ENCODE measurements around the gene SLC22A8. TPM values are rescaled to one million over a fixed set of nuclear protein-coding genes. Genes with fewer than 3 reads are reported as not detected.
"Not testable (repeated sequence)": the region's sequence is repeated elsewhere in the genome, so short reads cannot be mapped to it uniquely, and the experiment has no call there.

The SLC22A8 gene
- polyA plus RNA-seq, 4 donors, result 26.6 to 57.9 (median 43.2) TPM

DNA sequence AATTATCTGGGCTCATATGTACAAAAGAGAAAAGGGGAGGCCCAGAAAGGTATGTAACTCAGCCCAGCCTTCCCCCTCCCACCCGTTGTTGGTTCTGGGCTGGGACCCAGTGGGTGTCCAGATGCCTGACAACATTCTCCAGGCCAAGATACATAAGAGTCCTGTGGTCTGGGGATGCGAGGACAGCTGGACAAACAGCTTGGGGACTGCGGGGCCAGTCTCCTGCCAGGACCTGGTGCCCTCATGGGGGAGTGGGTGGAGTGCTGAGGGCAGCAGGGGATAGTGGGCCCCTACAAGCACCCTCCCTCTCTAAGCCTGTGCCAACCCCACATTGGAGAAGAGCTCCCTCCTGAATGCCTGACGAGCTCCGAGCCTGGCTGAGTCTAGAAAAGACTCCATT, 27.4 kb downstream of the SLC22A8 start:
- no peak for DNase-seq (ENCODE audit: low read depth in 4 of 4, low spot score in 2 of 4)

DNA sequence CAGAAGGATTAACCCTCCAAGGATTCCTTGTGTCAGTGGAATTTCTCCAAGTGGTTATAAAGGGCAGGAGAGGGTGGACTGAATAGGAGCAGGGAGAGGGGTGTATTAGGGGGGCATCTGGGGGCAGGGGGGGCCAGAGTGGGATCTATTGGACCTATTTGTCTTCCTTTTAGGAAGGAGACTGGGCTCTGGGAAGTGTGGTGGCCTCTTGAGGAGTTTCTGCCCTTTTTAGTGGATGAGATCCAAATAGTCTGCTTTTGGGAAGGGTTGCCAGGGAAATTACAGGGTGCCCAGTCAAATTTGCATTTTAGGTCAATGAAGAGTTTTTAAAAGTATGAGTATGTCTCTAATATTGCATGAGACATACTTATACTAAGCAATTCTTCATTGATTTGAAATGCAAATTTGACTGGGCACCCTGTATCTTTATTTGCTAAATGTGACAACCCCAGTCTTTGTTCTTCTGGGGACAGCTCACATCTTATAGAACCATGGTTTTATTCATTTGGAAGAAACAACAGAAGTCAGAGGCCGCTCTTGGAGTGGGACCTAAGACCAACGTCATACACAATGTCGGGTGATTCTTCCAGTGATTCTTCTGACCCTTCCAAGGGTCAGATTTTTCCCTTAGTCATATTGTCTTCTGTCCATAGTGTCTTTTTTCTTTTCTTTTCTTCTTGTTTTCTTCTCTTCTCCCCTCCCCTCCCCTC, 30.4 kb downstream of the SLC22A8 start:
- no peak for DNase-seq (ENCODE audit: low read depth in 4 of 4, low spot score in 2 of 4)

DNA sequence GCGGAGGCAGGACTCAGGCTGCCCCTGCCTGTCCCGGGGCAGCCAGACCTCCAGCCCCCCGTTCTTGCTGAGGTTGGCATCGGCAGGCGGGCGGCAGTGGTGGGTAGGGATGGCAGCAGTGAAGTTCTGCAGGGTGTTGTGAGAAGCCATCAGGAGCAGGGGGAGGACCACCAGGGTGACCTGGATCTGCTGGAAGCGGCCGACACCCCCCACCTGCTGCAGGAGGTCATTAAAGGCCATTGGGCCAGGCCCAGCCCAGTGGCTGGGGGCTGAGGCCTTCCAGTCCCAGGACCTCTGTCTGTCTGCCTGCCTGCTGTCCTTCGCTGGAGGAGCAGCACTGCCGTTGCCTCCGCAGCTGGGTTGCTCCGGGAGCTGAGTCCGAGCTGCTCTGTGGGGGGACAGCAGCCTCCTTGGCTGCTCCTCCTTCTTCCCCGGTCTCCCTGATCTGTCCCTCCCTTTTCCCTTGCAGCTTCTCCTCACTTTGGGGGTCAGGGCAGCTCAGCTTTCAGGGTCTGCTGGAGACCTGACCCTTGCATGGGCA, 31.1 kb downstream of the SLC22A8 start, which contains the start of gene SLC22A6:
Gene SLC22A6, minus strand, starts transcription at position 517 of the 541 bp plus-strand sequence. Its CDS starts 277 bp downstream, at position 240.
- DNase-seq (ENCODE audit: low read depth in 4 of 4, low spot score in 2 of 4), result no peak

DNA sequence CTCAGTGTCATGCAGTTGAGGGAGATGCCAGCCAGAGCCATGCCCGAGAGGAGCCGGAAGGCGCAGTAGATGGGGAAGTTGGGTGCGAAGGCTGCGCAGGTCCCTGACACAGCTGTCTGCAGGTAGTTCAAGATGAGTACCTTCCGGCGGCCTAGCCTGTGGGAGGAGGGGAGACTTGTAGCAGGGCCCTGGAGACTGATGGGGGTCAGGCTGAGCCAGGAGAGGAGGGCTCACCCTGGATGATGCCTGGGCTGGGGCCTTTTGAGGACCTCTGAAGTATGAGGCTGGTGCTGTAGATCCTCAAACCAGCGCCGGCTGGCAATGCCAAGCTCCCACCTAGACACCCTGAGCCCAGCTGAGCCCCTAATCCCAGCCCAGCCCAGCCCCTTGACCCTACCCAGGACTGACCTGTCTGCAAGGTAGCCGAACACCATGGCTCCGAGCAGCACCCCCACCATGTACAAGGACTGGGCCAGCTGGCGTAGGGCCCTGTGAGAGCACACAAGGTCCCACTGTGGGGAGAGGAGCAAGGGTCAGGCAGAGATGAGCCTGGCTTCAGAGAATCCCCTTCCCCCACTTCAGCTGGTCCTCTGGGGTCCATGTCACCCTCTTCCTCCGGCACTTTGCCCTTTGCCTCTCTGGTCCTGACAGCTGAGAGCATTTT, 32.0 kb downstream of the SLC22A8 start:
- DNase-seq (ENCODE audit: low read depth in 4 of 4, low spot score in 2 of 4), result no peak

DNA sequence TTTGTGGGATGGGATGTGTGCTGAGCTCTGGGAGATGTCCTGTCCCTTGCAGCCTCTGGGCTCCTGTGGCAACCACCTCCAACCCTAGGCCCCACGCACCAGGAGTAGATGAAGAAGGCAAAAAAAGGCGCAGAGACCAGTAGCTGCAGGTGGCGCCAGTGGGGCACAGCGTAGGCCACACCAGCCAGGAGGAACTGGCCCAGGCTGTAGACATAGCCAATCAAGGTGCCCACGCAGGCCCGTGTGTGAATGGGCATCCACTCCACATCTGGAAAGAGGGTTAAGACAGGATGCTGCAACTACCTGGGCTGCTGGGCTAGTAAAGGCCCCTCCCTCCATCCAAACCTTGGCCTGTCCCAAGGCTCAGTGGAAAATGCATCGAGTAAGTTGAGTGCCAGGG, 33.9 kb downstream of the SLC22A8 start:
- no peak for DNase-seq (ENCODE audit: low read depth in 4 of 4, low spot score in 2 of 4)

DNA sequence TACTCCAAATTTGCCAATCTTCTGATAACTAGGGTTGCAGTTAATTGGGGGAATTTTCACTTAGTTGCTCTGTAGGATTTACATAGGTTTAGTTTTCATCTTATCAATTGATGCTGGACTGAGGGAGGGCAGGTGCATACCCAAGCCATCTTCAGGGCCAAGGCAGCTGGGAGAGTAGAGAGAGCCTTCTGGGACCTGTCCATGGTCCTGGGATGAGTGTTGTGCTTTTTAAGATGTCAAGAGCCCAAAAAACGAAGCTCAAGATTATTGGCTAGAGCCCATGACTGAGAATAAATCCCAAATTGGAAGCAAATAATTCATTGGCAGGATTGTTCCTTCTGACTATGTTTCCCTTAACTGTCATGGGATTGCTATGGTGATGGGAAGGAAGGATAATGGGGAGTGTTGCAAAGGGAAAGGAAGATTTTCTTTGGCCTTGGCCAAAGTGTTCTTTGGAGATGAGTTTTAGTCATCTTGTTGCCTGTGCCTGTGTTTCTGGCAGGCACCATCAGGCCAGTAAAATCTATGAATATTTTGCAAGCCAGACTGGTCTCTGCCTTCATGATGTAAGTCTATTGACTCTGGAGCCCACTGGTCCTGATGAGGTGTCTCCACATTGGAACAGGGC, 35.4 kb downstream of the SLC22A8 start:
- DNase-seq (ENCODE audit: low read depth in 4 of 4, low spot score in 2 of 4), result no peak

DNA sequence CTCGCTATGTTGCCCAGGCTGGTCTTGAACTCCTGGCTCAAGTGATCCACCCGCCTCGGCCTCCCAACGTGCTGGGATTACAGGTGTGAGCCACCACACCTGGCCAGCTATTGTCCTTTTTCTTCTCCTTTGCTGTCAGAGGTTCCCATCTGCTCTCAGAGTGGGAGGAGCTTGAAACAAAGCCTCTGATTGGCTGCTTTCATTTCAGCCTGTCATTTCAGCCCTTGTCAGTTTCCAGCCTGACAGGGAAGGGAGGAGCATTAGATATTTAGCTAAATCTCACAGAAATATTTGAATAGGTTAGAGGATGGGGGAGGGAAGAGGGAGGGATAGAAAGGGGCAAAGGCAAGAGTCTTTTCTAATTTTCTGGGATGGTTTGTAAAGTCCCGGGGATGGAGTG, 39.5 kb downstream of the SLC22A8 start:
- DNase-seq (ENCODE audit: low read depth in 4 of 4, low spot score in 2 of 4), result no peak

DNA sequence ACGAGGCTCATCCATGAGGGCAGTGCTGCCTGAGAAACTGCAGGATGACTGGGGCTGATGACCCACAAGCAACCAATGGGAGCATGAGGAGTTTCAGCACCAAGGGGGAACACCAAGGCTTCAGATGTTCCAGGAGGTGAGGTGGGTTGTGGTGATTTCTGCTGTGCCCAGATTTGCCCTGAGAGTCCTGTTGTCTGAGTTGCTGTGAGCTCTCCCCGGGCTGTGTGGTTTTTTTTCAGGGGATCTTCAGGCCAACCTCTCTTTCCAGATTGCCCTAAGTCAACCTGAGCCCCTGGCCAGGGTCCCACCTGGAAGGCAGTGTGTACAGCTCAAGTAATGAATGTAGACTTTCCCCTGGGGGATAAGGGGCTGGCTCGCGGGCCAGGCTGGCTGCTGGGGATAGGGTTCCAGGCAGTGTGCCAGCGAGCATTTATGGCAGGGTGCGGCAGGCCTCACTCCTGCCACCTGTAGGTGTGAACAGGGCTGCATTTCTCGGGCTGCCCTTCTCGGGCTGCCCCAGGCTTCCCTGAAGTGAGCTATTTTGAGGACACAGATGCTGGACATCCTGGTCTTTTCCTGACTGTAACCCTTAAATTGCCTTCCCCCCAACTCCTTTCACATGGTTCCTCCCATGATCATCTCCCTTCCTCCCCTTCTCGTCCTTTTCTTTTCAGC, 40.7 kb downstream of the SLC22A8 start:
- DNase-seq (ENCODE audit: low read depth in 4 of 4, low spot score in 2 of 4), result no peak

DNA sequence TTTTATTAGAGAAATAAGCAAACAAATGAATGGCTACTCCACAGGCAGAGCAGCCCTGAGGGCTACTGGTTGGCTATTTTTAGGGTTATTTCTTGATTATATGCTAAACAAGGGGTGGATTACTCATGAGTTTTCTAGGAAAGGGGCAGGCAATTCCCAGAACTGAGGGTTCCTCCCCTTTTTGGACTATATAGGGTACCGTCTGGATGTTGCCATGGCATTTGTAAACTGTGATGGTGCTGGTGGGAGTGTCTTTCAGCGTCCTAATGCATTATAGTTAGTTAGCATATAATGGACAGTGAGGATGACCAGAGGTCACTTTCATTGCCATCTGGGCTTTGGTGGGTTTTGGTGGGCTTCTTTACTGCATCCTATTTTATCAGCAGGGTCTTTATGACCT, 50.1 kb downstream of the SLC22A8 start:
- no peak for DNase-seq (ENCODE audit: low read depth in 4 of 4, low spot score in 2 of 4)

DNA sequence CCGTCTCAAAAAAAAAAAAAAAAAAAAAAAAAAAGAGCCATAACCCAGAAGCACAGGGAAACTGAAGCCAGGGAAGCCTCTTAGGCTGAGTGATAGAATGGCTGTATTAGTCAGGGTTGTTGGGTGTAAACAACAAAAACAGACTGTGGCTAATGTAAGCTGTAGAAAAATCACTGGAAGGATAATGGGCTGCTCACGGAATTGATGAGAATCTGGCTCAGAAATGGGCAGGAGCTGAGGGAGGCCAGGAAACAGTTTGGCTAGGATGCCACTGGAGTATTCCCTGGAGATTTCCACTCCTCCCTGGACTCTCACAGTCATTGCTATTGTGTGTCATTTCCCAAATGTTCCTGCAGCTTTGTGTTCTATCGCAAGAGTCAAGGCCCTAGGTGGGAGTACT, 53.2 kb downstream of the SLC22A8 start:
- no peak for DNase-seq (ENCODE audit: low read depth in 4 of 4, low spot score in 2 of 4)

DNA sequence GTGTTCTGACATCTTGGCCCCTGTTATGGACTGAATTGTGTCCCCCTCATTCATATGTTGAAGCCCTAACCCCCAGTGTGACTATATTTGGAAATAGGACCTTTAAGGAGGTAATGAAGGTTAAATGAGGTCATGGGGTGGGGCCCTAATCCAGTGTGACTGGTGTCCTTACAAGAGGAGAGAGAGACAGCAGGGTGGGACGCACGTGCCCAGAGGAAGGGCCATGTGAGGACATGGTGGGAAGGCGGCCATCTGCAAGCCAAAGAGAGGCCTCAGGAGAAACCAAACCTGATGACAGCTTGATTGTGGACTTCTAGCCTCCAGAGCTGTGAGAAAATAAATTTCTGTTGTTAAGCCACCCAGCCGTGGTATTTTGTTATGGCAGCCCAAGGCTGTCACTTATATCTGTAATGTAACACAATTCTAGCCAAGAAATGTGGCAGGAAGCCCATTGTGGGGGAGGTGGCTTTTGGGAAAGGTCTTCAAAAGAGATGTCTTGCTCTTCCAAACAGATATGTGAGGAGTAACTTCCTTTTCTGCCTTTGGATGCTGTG, 54.5 kb downstream of the SLC22A8 start:
- no peak for DNase-seq (ENCODE audit: low read depth in 4 of 4, low spot score in 2 of 4)

DNA sequence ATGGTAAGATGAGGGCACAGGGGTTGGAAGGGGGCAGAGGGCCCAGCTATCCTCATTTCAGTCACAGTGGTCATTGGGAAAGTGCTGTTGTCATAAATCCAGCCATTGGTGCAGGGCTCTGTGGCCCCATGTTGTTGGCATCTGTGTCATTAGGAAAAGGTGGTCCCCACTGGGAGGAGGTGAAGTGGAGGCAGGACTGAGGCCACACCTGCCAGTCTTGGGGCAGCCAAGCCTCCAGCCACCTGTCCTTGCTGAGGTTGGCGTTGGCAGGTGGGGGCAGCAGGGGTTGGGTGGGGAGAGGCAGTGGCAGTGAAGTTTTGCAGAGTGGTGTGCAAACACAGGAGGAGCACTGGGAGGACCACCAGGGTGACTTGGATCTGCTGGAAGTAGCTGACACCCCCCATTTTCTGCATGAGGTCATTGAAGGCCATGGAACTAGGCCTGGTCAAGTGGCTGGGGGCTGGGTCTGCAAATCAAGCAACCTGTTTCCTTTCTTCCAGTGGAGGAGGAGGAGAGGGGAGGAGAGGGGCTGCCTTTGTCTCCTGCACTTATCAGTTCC, 56.1 kb downstream of the SLC22A8 start:
- DNase-seq (ENCODE audit: low read depth in 4 of 4, low spot score in 2 of 4), result no peak

DNA sequence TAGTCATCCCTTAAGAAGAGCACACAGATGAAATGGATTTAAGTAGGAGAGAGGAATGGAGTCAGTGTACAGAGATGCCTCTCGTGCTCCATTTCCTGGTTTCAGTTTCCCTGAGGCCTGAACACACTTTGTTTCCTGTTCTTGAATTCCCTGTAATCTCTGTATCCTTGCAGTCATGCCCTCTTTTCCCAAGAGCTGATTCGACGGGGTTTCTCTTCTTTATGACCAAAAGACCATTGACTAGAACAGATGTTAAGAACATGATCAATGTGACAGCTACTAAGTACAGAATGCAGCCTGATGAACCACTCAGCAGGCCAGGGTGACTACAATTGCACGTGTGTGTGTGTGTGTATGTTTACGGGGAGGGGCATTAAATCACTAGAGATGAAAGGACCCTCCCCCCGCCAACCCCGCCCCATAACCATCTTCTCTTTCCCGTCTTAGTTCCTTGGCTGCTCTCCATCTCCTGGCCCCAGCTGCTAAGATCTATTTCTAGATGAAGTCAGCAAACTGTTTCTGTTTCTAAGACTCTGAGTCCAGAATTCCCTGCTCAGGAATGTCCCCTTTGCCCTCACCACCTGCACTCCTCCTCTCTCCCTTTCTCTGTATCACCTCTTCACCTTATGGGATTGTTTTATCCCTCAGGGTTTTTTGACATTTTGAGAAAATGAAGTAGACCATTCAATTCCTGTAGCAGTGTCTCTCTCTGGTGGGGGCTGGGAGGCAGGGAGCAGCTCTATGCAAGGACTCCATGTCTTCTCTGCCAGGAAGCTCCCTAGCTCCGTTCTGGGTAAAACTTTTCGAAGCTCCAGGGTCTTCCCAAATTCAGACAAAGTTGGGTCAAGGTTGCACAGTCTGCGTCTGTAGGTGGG, 56.9 kb downstream of the SLC22A8 start:
- DNase-seq (ENCODE audit: low read depth in 4 of 4, low spot score in 2 of 4), result peak; percentile 39 to 51 (median 43)

DNA sequence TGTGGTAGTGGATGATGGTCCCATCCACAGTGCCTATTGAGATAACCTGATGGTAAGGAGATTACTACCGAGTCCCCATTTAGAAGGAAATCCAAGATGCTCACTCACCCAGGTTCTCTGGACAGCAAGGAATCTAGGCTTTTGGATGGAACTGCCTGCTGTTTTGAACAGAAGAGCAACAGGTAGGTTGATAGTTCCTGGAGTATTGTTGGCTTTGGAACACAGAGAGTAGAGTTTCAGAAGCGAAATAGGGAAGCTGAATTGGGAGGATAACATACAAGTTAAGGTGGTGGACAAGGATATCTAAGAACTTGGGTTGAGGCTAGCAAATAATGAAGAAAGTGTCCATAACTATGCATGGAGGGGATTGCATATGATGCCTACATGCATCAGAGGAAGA, 58.5 kb downstream of the SLC22A8 start:
- no peak for DNase-seq (ENCODE audit: low read depth in 4 of 4, low spot score in 2 of 4)

DNA sequence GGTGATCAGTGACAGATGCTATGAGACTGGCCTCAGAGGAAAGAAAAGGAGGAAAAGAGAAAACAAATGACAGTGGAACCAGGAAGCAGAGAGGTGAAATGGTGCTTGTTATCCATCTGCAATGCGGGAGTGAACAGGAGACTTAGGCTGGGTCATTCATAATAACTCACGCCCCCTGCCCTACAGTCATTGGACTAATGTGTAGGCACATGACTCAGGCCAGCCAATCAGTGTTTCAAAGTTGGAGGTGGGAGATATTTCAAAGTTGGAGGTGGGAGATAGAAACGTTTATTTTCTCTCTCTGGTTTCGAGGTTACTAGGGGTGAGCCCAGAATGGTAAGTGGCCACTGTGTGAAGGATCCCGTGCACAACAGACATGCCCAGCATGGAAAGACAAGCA, 61.2 kb downstream of the SLC22A8 start:
- no peak for DNase-seq (ENCODE audit: low read depth in 4 of 4, low spot score in 2 of 4)

DNA sequence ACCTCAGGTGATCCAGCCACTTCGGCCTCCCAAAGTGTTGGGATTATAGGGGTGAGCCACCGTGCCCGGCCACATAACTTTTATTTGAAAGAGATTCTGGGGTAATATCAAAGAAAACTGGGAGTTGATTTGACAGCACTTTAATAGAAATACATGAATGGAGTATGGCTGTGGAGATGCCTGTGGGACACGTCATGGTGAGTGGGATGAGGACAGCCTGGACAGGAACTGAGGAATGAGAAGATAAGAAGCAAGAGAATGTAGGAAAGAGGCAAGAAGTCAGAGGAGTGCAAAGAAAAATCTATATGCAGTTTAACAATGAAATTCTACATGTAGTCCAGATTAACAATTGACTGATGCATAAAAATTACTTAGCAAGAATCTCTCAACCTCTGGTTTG, 61.8 kb downstream of the SLC22A8 start:
- DNase-seq (ENCODE audit: low read depth in 4 of 4, low spot score in 2 of 4), result no peak

DNA sequence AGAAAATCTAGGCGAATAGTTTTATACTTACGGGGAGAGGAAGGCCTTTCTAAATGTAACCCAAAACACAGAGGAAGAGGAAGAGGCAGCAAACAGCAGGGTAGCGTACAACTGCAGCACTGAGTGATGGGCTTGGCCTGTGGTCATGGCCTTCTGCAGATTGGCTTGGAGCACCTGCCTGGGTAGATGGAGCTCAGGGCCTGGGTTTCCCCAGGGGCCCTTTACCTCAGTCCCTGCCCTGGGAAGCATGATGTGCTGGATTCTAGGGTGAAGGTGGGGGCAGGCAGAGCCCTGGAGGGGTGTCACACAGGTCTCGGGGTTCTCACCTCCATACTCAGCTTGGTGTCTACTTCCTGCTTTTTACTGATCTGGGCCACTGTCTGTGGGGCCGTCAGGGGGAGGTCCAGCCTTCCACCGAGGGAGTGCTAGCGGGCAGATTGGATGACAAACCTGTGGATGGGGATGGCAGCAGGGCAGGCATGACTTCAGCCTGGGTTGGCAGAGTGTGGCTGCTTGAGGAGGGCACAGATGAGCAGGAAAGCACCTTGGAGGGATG, 66.8 kb downstream of the SLC22A8 start:
- no peak for DNase-seq (ENCODE audit: low read depth in 4 of 4, low spot score in 2 of 4)

DNA sequence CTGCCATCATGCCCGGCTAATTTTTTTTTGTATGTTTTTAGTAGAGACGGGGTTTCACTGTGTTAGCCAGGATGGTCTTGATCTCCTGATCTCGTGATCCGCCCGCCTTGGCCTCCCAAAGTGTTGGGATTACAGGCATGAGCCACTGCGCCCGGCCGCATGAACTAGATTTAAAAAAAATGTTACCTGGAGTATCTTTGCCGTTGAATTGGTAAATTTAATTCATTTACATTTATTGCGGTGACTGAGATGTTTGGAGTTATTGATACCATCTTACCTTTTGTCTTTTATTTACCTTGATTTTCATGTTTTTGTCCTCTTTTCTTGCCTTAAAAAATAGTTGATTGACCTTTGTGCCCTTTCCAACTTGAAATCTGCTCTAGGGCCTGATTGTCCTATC, 70.1 kb downstream of the SLC22A8 start:
- DNase-seq (ENCODE audit: low read depth in 4 of 4, low spot score in 2 of 4), result not testable (repeated sequence)

Data from left renal cortex interstitium (tissue), 4 donors.